ENCODE results near the gene TUBB. TPM values are rescaled to one million over a fixed set of nuclear protein-coding genes. Genes with fewer than 3 reads are reported as not detected.

The TUBB gene
- total RNA-seq (2014; rRNA removed; shearing (Covaris generic)) = 1,269 and 1,837 TPM in 2 replicates

DNA sequence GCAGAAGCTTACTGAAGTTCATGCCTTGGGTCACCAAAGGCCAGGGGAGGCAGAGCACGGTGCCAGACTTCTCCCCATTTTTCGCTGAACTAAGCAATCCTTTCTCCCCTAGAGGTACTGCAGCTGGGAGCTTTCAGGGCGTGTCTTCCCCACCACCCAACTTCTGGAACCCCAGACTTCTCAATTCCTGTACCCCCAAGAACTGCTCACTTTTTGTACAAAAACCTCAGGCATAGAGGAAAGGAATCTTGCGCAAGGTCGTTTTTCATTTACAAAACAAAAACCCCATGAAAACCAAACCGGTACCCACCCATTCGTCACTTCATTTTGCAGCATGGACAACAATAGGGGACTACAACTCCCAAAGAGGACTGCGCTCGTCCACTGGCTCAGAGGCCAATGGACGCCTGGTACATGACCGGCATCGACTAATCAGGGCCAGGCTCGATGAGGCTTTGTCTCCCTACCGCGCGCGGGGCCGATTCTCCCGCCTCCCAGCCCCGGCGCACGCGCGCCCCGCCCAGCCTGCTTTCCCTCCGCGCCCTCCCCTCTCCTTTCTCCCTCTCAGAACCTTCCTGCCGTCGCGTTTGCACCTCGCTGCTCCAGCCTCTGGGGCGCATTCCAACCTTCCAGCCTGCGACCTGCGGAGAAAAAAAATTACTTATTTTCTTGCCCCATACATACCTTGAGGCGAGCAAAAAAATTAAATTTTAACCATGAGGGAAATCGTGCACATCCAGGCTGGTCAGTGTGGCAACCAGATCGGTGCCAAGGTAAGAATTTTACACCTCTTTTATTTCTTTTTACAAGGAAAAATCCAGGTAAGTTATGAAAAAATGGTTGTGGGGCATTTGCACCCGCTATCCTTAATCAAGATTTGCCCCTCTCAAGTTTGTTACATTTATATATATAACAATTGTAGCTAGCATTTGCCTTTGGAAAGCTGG, at the start of gene TUBB:
Gene TUBB, plus strand, starts transcription at position 562 of the 947 bp plus-strand sequence. Its CDS starts 155 bp downstream, at position 717.
- DNase-seq (ENCODE audit: low read depth) = peak; percentile 99

DNA sequence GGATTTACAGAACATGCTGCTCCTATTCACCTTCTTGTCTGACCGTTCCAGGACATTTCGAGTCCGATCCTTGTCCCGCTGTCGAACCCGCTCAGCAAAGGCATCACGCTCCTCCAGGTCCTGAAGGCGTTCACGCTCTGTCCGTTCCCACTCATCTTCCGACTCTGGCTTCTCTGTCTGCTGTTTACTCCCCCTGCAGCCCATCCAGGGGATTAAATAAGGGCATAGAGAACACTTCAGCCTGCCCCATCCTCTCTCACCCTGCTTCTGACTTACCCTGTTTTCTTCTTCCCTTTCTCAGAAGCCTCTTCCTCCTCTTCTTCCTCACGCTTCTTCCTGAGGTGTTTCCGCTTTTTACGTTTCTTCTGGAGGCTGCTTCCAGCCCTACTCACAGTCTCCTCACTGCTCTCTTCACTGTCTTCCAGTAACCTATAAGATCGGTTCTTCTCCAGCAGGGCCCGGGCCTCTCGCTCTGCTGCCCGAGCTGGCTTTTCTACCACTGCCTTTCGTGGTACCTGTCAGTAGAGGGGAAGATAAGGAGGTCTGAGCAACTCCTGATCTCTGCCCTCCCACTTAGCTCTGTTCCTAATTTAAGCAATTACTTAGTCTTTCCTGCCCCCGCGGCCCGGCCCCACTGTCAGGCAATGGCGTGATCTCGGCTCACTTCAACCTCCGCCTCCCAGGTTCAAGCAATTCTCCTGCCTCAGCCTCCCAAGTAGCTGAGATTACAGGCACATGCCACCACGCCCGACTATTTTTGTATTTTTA, 49.2 kb upstream of the TUBB start:
- no peak for DNase-seq (ENCODE audit: low read depth)

GRCh38 chr6:30672445-30673253, 47.5 kb upstream of the TUBB start, which contains the start of gene DHX16:
Gene DHX16 (minus strand): TSS chr6:30673006. CDS start chr6:30672841, 165 bp downstream.
- peak; percentile 99 for DNase-seq (ENCODE audit: low read depth)

GRCh38 chr6:30676660-30677285, 43.4 kb upstream of the TUBB start:
- DNase-seq (ENCODE audit: low read depth) = no peak

GRCh38 chr6:30678964-30679726, 41.0 kb upstream of the TUBB start:
- peak; percentile 64 for DNase-seq (ENCODE audit: low read depth)

DNA sequence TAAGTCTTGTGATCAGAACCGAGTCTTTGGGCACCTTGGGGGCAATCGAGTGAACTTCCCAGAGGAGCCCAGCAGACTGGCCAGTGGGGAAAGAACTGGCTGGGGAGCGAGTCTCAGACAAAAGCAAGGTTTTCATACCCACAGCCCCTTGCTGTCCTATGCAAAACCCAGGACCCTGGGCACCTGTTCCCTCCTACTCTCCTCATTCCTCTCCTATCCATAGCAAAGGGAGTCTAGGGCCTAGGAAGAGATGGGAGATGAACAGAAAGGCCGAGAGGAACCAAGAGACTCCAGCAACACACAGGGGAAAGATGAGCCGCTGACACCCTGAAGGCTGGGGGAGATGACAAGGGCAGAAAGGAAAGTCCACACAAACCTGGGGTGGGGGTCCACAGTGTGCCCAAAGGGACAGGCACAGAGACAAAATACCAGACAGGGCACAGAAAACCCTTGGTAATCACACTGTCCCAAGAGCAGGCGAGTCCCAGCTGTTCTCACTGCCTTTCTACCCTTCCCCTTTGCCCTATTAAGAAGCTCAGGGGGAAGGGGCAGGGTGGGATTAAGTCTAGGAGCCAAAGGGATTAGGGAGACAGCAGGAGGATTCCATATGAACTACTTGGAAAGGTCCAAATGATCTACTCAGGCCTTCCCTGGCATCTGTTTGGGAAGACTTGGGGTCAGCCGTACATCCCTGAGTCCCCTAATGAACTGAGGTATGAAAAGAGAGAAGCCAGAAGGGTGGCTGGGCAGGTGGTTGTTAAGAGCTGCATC, 40.2 kb upstream of the TUBB start:
- DNase-seq (ENCODE audit: low read depth) = no peak

- DNase-seq (ENCODE audit: low read depth) = no peak
Measured at GRCh38 chr6:30681766-30682142, 38.4 kb upstream of the TUBB start.

DNA sequence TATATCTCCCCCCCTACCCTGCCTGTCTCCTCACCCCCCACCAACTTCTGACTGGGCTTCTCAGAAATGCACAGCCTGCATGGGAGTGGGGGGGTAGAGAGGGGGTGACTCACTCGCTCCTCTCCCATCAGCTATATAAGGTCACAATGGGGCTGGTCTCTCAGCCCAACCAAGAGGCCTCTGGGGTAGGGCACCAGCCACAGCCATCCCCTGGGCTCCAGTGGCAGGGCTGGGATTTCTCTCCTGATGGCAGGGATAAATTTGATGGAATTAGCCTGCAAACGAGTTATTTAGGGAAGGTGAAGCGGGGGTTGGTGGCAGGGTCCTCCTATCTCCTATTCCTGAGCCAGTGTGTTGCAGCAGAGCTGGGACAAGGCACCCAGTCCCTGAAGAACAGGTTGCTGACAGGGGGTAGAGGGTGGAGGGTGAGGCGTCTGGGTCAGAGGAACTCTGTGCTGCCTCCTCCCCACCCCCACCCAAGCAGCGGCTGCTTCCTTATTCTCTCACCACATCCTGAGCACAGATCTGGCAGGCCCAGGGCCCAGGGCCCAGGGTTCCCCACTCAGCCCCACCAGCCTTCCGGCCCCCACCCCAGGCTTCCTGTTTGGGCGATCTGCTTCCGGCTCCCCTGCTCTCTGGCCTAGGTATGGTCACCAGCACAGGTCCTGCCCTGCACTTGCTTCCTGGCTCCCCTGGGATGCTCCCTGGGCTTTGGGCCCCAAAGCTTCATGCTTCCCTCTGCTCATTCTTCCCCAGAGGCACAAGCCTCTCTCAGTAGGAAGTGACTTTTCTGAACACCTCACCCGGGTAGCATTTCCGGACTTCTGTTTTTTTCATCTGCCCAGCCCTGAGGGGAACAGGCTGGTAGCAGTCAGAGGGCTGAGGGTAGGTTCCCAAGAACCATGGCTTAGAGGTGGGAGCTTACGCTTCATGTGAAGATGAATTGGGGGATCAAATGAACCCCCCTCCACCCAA, 37.7 kb upstream of the TUBB start:
- DNase-seq (ENCODE audit: low read depth) = peak; percentile 84

DNA sequence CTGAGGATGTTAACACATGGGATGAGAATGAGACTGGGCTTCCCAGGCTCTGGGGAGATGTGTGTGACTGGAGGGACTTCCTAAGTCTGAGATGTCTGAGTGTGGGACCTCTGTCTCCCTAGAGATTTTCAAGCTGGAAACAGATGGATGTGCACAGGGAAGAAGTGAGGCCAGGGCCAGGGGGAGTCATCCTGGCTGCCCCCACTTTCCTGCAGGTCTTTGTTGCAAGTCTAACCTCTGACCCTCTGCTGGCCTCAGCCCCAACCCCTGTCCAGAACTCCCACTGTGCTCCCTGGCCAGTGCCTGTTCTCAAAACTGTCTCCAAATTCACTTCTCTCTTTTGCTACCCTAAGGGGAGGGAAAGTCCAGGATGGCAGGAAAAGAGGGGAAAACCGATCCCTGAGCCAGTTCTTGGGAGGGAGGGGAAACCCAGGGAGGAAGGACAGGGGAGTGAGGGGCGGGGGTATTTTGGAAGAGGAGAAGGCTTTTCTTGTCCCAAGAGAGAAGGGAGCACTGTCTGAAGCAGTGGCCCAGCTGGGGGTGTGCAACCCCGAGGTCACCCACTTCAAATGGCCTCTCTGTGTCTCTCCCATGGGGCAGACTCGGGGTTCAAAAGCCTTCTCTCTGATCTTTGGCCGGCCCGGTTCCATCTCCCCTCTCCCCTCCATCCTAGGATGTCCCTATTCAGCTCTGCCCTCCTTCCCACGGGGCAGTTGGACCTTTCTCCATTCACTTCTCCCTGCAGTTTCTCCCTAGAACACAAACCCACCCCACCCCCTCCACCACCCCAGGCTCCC, 36.8 kb upstream of the TUBB start:
- DNase-seq (ENCODE audit: low read depth) = no peak

DNA sequence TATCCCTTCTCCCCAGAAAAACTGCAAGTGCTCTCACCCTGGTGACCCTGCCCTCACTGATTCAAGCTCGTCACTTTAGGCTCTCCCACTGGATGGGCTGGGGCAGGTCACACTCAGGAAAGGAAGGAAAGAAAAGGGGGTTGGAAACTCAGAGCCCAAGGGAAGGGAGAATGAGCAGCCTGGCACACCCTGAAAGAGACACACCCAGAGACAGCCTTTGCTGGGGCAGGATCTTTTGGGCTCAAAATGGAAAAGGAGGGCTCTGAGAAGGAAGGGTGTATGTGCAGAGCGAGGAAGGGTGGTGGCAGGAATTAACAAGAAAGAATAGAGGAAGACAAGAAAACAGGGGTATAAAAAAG, 36.2 kb upstream of the TUBB start:
- no peak for DNase-seq (ENCODE audit: low read depth)

DNA sequence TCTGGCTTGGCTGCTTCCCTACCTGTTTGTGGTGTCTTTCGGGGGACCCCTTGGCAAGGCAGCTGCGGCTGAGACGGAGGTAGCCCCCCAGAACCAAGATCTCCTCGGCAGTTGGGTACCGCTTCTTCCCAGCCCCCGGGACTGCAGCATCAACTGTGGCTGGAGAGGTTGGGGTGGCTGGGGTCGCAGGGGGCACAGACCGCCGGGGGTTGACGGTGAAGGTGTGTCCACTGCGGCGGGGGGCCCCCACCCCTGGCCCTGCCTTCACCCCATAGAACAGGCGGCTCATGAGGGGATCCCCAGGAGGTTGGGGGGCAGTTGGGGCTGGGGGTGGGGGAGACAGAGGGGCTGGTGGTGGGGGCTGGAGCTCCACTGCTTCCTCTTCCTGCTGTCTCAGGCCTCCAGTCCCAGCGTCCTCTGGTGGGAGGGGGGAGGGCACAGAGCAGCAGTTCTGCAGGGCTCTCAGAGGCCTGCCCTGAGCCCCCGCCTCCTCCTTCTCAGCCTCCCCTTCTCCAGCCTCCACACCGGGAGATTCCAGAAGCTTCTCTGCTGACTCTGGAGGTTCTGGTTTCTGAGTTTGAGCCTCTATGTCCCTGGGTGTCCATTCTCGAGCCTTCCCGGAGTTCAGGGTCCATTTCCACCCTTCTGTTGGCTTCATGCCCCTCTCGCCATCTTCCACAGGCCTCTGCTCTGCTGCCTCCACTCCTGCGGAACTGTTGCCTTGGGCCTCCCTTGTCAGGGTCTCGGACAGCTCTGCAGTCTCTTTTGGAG, 35.6 kb upstream of the TUBB start:
- peak; percentile 51 for DNase-seq (ENCODE audit: low read depth)

- DNase-seq (ENCODE audit: low read depth) = peak; percentile 46
Measured at GRCh38 chr6:30685157-30686008, 34.8 kb upstream of the TUBB start.

DNA sequence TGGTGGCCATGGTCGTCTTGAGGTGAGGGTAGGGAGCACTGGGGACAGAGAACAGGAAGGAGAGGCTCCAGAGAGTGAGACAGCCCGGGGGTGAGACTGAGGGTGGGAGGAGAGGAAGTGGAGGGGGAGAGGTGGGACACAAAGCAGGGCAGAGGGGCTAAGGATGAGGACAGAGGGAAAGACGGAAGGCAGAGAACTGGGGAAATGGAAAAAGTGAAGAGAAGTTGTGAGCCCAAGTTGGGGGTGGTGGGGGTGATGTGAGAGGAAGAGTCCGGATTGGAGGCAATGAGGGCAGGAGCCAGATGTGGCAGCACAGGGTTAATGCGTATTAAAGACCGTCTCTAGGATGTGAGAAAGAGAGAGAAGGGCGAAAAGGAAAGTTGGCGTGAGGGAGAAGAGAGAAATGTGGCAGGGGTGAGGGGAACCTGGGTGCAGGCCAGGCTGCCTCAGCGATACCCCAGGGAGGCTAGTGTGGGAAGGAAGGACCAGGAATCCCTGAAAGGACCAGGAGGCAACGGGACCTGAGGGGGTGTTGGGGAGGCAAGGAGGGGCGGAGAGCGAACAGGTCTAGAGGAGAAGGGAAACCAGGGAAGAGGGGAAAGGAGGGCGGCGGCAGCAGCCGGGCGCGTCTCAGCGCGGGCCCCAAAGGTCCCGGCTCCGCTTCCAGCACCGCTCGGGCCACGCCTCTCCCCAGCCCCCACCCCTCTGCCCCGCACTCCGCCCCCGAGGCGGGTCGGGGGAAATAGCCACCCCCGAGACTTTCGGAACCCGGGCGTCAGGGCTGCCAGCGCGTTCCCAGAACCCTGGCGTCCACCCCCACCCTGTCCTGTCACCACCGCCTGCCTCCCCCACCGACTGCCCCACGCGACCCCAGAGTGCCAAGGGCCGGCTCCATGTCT, 33.9 kb upstream of the TUBB start, which contains the start of gene PPP1R18:
Gene PPP1R18, minus strand, starts transcription at position 637 of the 899 bp plus-strand sequence. Its CDS starts 627 bp downstream, at position 10.
- DNase-seq (ENCODE audit: low read depth) = peak; percentile 78

DNA sequence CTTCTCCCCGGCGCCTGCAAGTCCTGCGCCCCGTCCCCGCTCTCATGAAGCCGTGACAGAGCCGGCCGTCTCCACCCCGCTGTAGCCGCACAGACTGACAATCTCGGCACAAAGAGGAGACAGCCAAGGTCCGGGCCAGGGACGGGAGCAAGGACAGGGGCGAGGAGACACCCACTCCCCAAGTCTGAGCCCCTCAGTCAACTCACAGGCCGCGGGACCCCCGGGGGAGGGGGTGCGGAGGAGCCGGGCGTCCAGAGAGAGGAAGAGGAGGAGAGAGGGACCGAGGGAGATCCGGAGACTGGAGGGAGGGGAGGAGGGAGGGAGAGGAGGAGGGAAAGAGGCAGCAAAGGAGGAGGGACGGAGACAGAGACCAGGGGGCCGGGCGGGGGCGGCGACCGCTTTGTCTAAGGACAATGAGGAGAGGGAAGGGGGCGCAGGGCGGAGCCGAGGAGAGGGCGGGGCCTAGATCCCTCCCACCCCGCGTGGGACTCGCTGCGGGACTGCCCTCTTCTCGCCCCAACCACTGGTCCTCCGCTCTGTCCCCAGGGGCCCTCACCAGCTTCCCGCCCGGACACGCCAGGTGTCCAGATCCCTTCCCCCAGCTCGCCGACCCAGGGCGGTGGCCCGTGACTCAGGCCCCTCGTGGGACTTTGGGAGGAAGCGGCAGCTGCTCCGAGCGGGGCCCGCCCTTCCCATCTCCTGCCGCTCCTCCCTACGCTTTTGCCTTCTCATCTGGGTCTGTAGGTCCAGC, 33.1 kb upstream of the TUBB start:
- DNase-seq (ENCODE audit: low read depth) = peak; percentile 99

Measured in RPMI7951 (cell line).